ENCODE measurements around the gene TLE1.

TLE1 gene

GRCh38 chr9:81549500-81550206, 139.7 kb downstream of the TLE1 start:
- DNase-seq (ENCODE audit: low read depth in 2 of 2): no peak

- DNase-seq (ENCODE audit: low read depth in 2 of 2): no peak
Measured at GRCh38 chr9:81548911-81549310, 140.4 kb downstream of the TLE1 start.

- DNase-seq (ENCODE audit: low read depth in 2 of 2): no peak
Measured at GRCh38 chr9:81546489-81546888, 142.9 kb downstream of the TLE1 start.

GRCh38 chr9:81543695-81544094, 145.7 kb downstream of the TLE1 start:
- DNase-seq (ENCODE audit: low read depth in 2 of 2): no peak

GRCh38 chr9:81542118-81542889, 147.0 kb downstream of the TLE1 start:
- no peak for DNase-seq (ENCODE audit: low read depth in 2 of 2)

GRCh38 chr9:81540142-81540710, 149.1 kb downstream of the TLE1 start:
- no peak for DNase-seq (ENCODE audit: low read depth in 2 of 2)

- no peak for DNase-seq (ENCODE audit: low read depth in 2 of 2)
Measured at GRCh38 chr9:81539317-81539716, 150.0 kb downstream of the TLE1 start.

GRCh38 chr9:81538890-81539289, 150.5 kb downstream of the TLE1 start:
- no peak for DNase-seq (ENCODE audit: low read depth in 2 of 2)

- no peak for DNase-seq (ENCODE audit: low read depth in 2 of 2)
Measured at GRCh38 chr9:81537964-81538363, 151.4 kb downstream of the TLE1 start.

- DNase-seq (ENCODE audit: low read depth in 2 of 2): no peak
Measured at GRCh38 chr9:81536242-81537025, 152.9 kb downstream of the TLE1 start.

- no peak for DNase-seq (ENCODE audit: low read depth in 2 of 2)
Measured at GRCh38 chr9:81535542-81536241, 153.7 kb downstream of the TLE1 start.

GRCh38 chr9:81534138-81534875, 155.0 kb downstream of the TLE1 start:
- DNase-seq (ENCODE audit: low read depth in 2 of 2): no peak
